ENCODE measurements around the gene GPC6. TPM values are rescaled to one million over a fixed set of nuclear protein-coding genes. Genes with fewer than 3 reads are reported as not detected.

GPC6 gene
- total RNA-seq, 2 donors from 2014 or later, result 3.4 to 5.3 TPM

GRCh38 chr13:94351292-94351990 is 1124.8 kb downstream of the GPC6 start:
- Histone ChIP-seq H3K4me1 (replicated peaks) (no peaks in the 10 kb centered on the region), H3K36me3 (no peaks in the 10 kb centered on the region), H3K4me3 (no peak overlapping the region), H3K27me3 (replicated peaks; ENCODE audit: insufficient read depth) (no peaks in the 10 kb centered on the region), H3K27ac (no peak overlapping the region), H3K9me3 (no peaks in the 10 kb centered on the region)
- WGBS, result 76% methylated on average over 5 of the region's 5 CpGs
- no peak for DNase-seq (ENCODE audit: low spot score)
- intact Hi-C loops (cut with DNase I), result no loop called here
- TF ChIP-seq POLR2AphosphoS5 (IDR thresholded peaks at IDR 0.05) (no peak), POLR2A (IDR thresholded peaks at IDR 0.05) (no peak)
- TF ChIP-seq, protein P1, sequence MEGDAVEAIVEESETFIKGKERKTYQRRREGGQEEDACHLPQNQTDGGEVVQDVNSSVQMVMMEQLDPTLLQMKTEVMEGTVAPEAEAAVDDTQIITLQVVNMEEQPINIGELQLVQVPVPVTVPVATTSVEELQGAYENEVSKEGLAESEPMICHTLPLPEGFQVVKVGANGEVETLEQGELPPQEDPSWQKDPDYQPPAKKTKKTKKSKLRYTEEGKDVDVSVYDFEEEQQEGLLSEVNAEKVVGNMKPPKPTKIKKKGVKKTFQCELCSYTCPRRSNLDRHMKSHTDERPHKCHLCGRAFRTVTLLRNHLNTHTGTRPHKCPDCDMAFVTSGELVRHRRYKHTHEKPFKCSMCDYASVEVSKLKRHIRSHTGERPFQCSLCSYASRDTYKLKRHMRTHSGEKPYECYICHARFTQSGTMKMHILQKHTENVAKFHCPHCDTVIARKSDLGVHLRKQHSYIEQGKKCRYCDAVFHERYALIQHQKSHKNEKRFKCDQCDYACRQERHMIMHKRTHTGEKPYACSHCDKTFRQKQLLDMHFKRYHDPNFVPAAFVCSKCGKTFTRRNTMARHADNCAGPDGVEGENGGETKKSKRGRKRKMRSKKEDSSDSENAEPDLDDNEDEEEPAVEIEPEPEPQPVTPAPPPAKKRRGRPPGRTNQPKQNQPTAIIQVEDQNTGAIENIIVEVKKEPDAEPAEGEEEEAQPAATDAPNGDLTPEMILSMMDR (IDR thresholded peaks at IDR 0.05), result no peak

DNA sequence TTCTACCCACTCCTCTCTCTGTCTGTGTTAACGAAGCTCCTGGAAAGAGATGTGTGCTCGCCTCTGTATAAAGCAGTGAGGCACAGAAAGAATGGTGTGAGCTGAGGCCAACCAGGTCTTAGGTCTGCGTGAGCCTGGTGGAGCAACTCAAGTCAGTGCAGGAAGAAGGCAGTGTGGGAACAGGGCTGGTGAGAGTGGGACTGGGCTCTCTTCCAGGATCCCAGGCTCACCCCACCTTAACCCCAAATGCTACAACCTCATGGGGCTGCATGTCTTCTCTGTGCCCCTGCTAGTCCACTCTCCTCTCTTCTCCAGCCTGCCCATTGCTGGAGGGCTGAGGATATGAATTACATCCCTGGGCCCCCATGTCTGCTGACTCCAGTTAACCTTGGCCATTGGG is 1125.5 kb downstream of the GPC6 start:
- WGBS, result 86% methylated on average over 3 of the region's 3 CpGs
- Histone ChIP-seq H3K4me3 (no peak overlapping the region), H3K27ac (no peak overlapping the region), H3K27me3 (replicated peaks; ENCODE audit: insufficient read depth) (no peaks in the 10 kb centered on the region), H3K9me3 (no peaks in the 10 kb centered on the region), H3K36me3 (no peaks in the 10 kb centered on the region), H3K4me1 (replicated peaks) (no peaks in the 10 kb centered on the region)
- intact Hi-C loops (cut with DNase I), result no loop called here
- DNase-seq (ENCODE audit: low spot score), result no peak
- TF ChIP-seq, protein P1 (IDR thresholded peaks at IDR 0.05), result no peak
- TF ChIP-seq POLR2AphosphoS5 (IDR thresholded peaks at IDR 0.05), result no peak
- no peak for TF ChIP-seq POLR2A (IDR thresholded peaks at IDR 0.05)

DNA sequence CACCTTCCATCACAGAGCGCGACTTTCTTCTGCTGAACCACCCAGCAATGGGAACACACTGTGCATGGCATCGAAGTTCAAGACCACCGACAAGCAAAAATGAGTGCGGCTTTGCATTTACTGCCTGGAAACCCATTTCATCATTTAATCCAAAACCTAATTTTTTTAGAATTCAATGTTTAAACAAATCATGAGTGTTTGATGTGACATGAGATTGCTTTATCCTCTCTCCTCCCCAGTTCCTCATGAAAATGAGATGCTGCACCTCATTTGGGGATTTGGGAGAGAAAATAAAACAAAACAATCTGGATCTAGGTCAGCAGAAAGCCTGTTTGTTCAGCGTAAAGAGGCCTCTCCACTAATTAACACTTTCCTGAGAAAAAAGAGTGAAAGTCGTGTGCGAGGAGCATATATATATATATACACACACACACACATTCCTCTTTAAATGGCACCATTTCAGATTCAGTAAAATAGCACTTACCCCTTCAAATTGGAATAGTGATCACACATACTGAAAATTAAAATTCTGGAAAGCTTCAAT is 1126.6 kb downstream of the GPC6 start:
- H3K27me3 ChIP-seq (replicated peaks; ENCODE audit: insufficient read depth), result no peaks in the 10 kb centered on the region
- no peak overlapping the region for H3K4me3 ChIP-seq
- WGBS, result 87% methylated on average over 8 of the region's 8 CpGs
- H3K4me1 ChIP-seq (replicated peaks), result no peaks in the 10 kb centered on the region
- H3K9me3 ChIP-seq, result no peaks in the 10 kb centered on the region
- no peak overlapping the region for H3K27ac ChIP-seq
- no peak for DNase-seq (ENCODE audit: low spot score)
- intact Hi-C loops (cut with DNase I), result no loop called here
- TF ChIP-seq POLR2AphosphoS5 (IDR thresholded peaks at IDR 0.05) (no peak), POLR2A (IDR thresholded peaks at IDR 0.05) (no peak)
- TF ChIP-seq, protein P1 (IDR thresholded peaks at IDR 0.05), result no peak
- H3K36me3 ChIP-seq, result no peaks in the 10 kb centered on the region

DNA sequence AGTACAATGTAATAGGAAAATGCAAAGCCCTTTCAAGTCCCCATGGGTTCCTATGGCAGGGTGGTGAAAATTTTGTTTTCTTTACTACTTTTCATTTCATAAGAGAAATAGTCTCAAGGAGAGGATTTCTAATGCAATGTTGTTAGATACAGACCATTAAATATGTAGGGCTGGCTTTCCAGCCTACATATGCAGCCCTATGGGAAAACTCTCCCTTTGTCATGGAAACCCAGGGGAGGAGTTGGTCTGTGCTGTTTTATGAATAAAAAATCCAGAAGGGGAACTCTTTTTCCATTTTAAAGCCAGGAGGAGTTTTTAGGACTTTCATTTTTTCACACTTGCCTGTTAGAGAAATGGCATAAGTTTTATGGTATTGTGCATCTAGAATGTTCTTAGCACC is 1133.3 kb downstream of the GPC6 start:
- Histone ChIP-seq H3K4me1 (replicated peaks) (no peaks in the 10 kb centered on the region), H3K27ac (no peak overlapping the region), H3K9me3 (no peaks in the 10 kb centered on the region), H3K4me3 (no peak overlapping the region), H3K36me3 (no peaks in the 10 kb centered on the region), H3K27me3 (replicated peaks; ENCODE audit: insufficient read depth) (no peaks in the 10 kb centered on the region)
- no peak for DNase-seq (ENCODE audit: low spot score)
- TF ChIP-seq POLR2AphosphoS5 (IDR thresholded peaks at IDR 0.05) (no peak), POLR2A (IDR thresholded peaks at IDR 0.05) (no peak)
- TF ChIP-seq, protein P1 (IDR thresholded peaks at IDR 0.05), result no peak
- intact Hi-C loops (cut with DNase I), result loop anchor here (10.0 kb wide), 1 partner anchor 1135 kb away; the partner anchor contains the start of gene GPC6

DNA sequence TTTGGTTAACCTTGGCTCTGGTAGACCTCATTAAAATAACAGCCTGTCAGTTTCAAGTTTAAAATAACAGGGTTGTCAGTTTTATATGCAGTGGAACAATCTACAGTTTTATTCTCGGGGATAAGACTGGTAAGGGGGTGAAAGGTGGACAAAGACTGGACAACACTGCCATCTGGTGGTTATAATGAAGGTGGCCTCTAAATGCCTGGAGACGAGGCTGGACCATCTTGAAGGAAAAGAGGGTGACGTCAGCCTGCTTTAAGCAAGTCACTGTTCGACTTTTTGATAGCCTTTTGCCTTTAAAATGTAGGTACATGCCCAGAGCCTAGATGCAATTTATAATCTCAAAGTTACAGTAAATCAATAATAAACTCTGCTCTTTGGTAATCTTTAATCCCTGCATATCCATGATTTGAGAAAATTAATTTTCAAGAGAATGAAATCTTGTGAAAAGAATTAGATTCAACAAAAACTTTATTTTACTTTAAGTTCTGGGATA is 1135.9 kb downstream of the GPC6 start:
- H3K27me3 ChIP-seq (replicated peaks; ENCODE audit: insufficient read depth), result no peaks in the 10 kb centered on the region
- no peak overlapping the region for H3K27ac ChIP-seq
- DNase-seq (ENCODE audit: low spot score), result peak; percentile 62
- no peaks in the 10 kb centered on the region for H3K9me3 ChIP-seq
- no peaks in the 10 kb centered on the region for H3K36me3 ChIP-seq
- WGBS, result 0% methylated on average over 4 of the region's 4 CpGs
- intact Hi-C loops (cut with DNase I), result loop anchor here (10.0 kb wide), 1 partner anchor 1138 kb away; the partner anchor contains the start of gene GPC6
- TF ChIP-seq POLR2A (IDR thresholded peaks at IDR 0.05) (no peak), POLR2AphosphoS5 (IDR thresholded peaks at IDR 0.05) (no peak)
- TF ChIP-seq, protein P1 (IDR thresholded peaks at IDR 0.05), result peak; percentile 72 to 91 (median 86)
- no peak overlapping the region for H3K4me3 ChIP-seq
- no peaks in the 10 kb centered on the region for H3K4me1 ChIP-seq (replicated peaks)
